ENCODE results near the gene C6orf120. TPM values are rescaled to one million over a fixed set of nuclear protein-coding genes. Genes with fewer than 3 reads are reported as not detected.

The C6orf120 gene
- total RNA-seq, 1 experiment from 2014 or later: 23.2 TPM

GRCh38 chr6:169666441-169666840 is 35.5 kb upstream of the C6orf120 start:
- Histone ChIP-seq H3K9me3 (ENCODE audit: low read depth, low read length, poor library complexity, severe bottlenecking) (no peaks in the 10 kb centered on the region), H3K27me3 (replicated peaks; ENCODE audit: insufficient read depth, low read depth, low read length, poor library complexity) (no peaks in the 10 kb centered on the region), H3K4me3 (ENCODE audit: low read depth, low read length, poor library complexity, severe bottlenecking) (no peak overlapping the region), H3K4me1 (ENCODE audit: insufficient read depth, low read length, poor library complexity, severe bottlenecking) (no peaks in the 10 kb centered on the region), H3K36me3 (ENCODE audit: insufficient read depth, low read length, poor library complexity, severe bottlenecking) (peaks cover 17% of the 10 kb centered on the region), H3K27ac (ENCODE audit: low read depth, low read length, poor library complexity, severe bottlenecking) (no peak overlapping the region)
- TF ChIP-seq EZH2 (IDR thresholded peaks at IDR 0.05; ENCODE audit: borderline replicate concordance, low read depth, low read length, poor library complexity, severe bottlenecking) (no peak), CTCF (conservative IDR thresholded peaks at IDR 0.05; ENCODE audit: low read depth, low read length) (no peak)
- no peak for DNase-seq (ENCODE audit: low spot score)
- ChIA-PET POLR2A (ENCODE audit: low non-redundant PET) (no interaction called here), CTCF (no interaction called here)
- BruUV-seq (replicated peaks): no TSS peak
- intact Hi-C loops (cut with micrococcal nuclease; ENCODE audit: unreplicated experiment): no loop called here

GRCh38 chr6:169667716-169668115 is 34.2 kb upstream of the C6orf120 start:
- Histone ChIP-seq H3K9me3 (ENCODE audit: low read depth, low read length, poor library complexity, severe bottlenecking) (no peaks in the 10 kb centered on the region), H3K4me3 (ENCODE audit: low read depth, low read length, poor library complexity, severe bottlenecking) (no peak overlapping the region), H3K27me3 (replicated peaks; ENCODE audit: insufficient read depth, low read depth, low read length, poor library complexity) (no peaks in the 10 kb centered on the region), H3K4me1 (ENCODE audit: insufficient read depth, low read length, poor library complexity, severe bottlenecking) (no peaks in the 10 kb centered on the region), H3K36me3 (ENCODE audit: insufficient read depth, low read length, poor library complexity, severe bottlenecking) (peaks cover 25% of the 10 kb centered on the region), H3K27ac (ENCODE audit: low read depth, low read length, poor library complexity, severe bottlenecking) (no peak overlapping the region)
- CTCF ChIA-PET: no interaction called here
- DNase-seq (ENCODE audit: low spot score): no peak
- no TSS peak for BruUV-seq (replicated peaks)
- POLR2A ChIA-PET (ENCODE audit: low non-redundant PET): no interaction called here
- intact Hi-C loops (cut with micrococcal nuclease; ENCODE audit: unreplicated experiment): no loop called here
- TF ChIP-seq EZH2 (IDR thresholded peaks at IDR 0.05; ENCODE audit: borderline replicate concordance, low read depth, low read length, poor library complexity, severe bottlenecking) (no peak), CTCF (conservative IDR thresholded peaks at IDR 0.05; ENCODE audit: low read depth, low read length) (no peak)

- BruUV-seq (replicated peaks): no TSS peak
- H3K4me1 ChIP-seq (ENCODE audit: insufficient read depth, low read length, poor library complexity, severe bottlenecking): no peaks in the 10 kb centered on the region
- no peaks in the 10 kb centered on the region for H3K9me3 ChIP-seq (ENCODE audit: low read depth, low read length, poor library complexity, severe bottlenecking)
- H3K4me3 ChIP-seq (ENCODE audit: low read depth, low read length, poor library complexity, severe bottlenecking): no peak overlapping the region
- peaks cover 25% of the 10 kb centered on the region for H3K36me3 ChIP-seq (ENCODE audit: insufficient read depth, low read length, poor library complexity, severe bottlenecking)
- POLR2A ChIA-PET (ENCODE audit: low non-redundant PET): no interaction called here
- no peaks in the 10 kb centered on the region for H3K27me3 ChIP-seq (replicated peaks; ENCODE audit: insufficient read depth, low read depth, low read length, poor library complexity)
- TF ChIP-seq CTCF (conservative IDR thresholded peaks at IDR 0.05; ENCODE audit: low read depth, low read length): no peak
- intact Hi-C loops (cut with micrococcal nuclease; ENCODE audit: unreplicated experiment): no loop called here
- H3K27ac ChIP-seq (ENCODE audit: low read depth, low read length, poor library complexity, severe bottlenecking): no peak overlapping the region
- DNase-seq (ENCODE audit: low spot score): no peak
- CTCF ChIA-PET: no interaction called here
Measured at GRCh38 chr6:169668203-169668847, 33.6 kb upstream of the C6orf120 start.
